IMR-90 (cell line): Measurements from ENCODE around the gene KRTAP6-3. TPM values are rescaled to one million over a fixed set of nuclear protein-coding genes. Genes with fewer than 3 reads are reported as not detected.

Experiments used
- ATAC-seq: fragments of 200-7000 bp; cut with Tn5 transposase; 2 replicates; pipeline ENCODE4 v1.9.1; 2020; ENCODE audit warnings: low read depth, mild to moderate bottlenecking, moderate library complexity
- BruUV-seq: library from RNA; stranded (reverse); fragments of 400-500 nt; replicated peaks from 2 replicates; lab custom pipeline; 2021; lab: Mats Ljungman, UMichigan
- CTCF ChIA-PET: fragments of 300-600 bp; formaldehyde crosslinking; extraction: SDS; loops from one replicate; lab custom pipeline; 2021; ENCODE audit warnings: antibody characterized with exemption; lab: Yijun Ruan, JAX
- POLR2A ChIA-PET: fragments of 300-600 bp; sonication (Branson Sonifier 250); formaldehyde crosslinking; loops from one replicate; lab custom pipeline; 2022; ENCODE audit warnings: antibody characterized with exemption; ENCODE audit not compliant: unreplicated experiment; lab: Charles Lee
- DNase-seq: peaks from one replicate; pipeline ENCODE4 v3.0.0; 2013
- H2AFZ ChIP-seq: replicated peaks from 2 replicates; pipeline ENCODE3; 2013; ENCODE audit warnings: low read length, mild to moderate bottlenecking; ENCODE audit not compliant: poor library complexity
- H2AK5ac ChIP-seq: 2 replicates; pipeline ENCODE4 v1.6.1; 2013; ENCODE audit warnings: low read depth, low read length, inconsistent platforms
- H2AK9ac ChIP-seq: replicated peaks from 2 replicates; pipeline ENCODE3; 2013; ENCODE audit warnings: mild to moderate bottlenecking, low read depth, low read length, moderate library complexity; ENCODE audit not compliant: poor library complexity
- H2BK120ac ChIP-seq: 2 replicates; pipeline ENCODE4 v1.6.1; 2013; ENCODE audit warnings: low read depth, low read length, inconsistent platforms
- H2BK15ac ChIP-seq: 3 replicates; pipeline ENCODE4 v1.6.1; 2013; ENCODE audit warnings: low read depth, low read length, inconsistent platforms
- H2BK20ac ChIP-seq: 2 replicates; pipeline ENCODE4 v1.6.1; 2013; ENCODE audit warnings: low read depth, mild to moderate bottlenecking, inconsistent platforms, low read length, moderate library complexity
- H2BK5ac ChIP-seq: 2 replicates; pipeline ENCODE4 v1.6.1; 2013; ENCODE audit warnings: mild to moderate bottlenecking, low read depth, low read length, inconsistent platforms; ENCODE audit not compliant: poor library complexity, severe bottlenecking
- H3K14ac ChIP-seq: replicated peaks from 2 replicates; pipeline ENCODE4 v1.6.1; 2013; ENCODE audit warnings: low read depth, low read length, inconsistent platforms
- H3K18ac ChIP-seq: 2 replicates; pipeline ENCODE4 v1.6.1; 2013; ENCODE audit warnings: low read depth, low read length, control low read depth
- H3K23ac ChIP-seq: 2 replicates; pipeline ENCODE4 v1.6.1; 2013; ENCODE audit warnings: low read depth, low read length, inconsistent platforms
- H3K27ac ChIP-seq: 2 replicates; pipeline ENCODE4 v1.5.1; 2013; ENCODE audit warnings: mild to moderate bottlenecking, control low read depth, low read length; ENCODE audit not compliant: insufficient read depth
- H3K27me3 ChIP-seq: 2 replicates; pipeline ENCODE4 v1.6.1; 2013; ENCODE audit warnings: low read length; ENCODE audit not compliant: control insufficient read depth, insufficient read depth
- H3K36me3 ChIP-seq: 2 replicates; pipeline ENCODE4 v1.6.1; 2013; ENCODE audit warnings: low read length, mixed read lengths; ENCODE audit not compliant: control insufficient read depth, insufficient read depth
- H3K4ac ChIP-seq: 2 replicates; pipeline ENCODE4 v1.6.1; 2013; ENCODE audit warnings: low read depth, low read length, inconsistent platforms
- H3K4me1 ChIP-seq: 2 replicates; pipeline ENCODE4 v1.6.1; 2013; ENCODE audit warnings: low read length, mixed read lengths; ENCODE audit not compliant: control insufficient read depth, insufficient read depth
- H3K4me2 ChIP-seq: 2 replicates; pipeline ENCODE4 v1.6.1; 2013; ENCODE audit warnings: low read depth, mild to moderate bottlenecking, control low read depth, low read length, moderate library complexity
- H3K4me3 ChIP-seq: 2 replicates; pipeline ENCODE4 v1.5.1; 2013; ENCODE audit warnings: low read depth, mild to moderate bottlenecking, control low read depth, low read length, moderate library complexity; ENCODE audit not compliant: insufficient read depth
- H3K56ac ChIP-seq: 2 replicates; pipeline ENCODE4 v1.6.1; 2013; ENCODE audit warnings: low read length, inconsistent platforms; ENCODE audit not compliant: insufficient read depth; ENCODE audit errors: extremely low read depth
- H3K79me1 ChIP-seq, 2 experiments: 2 replicates each; pipeline ENCODE4 v1.6.1; 2013; ENCODE audit warnings: low read length in 2 of 2, inconsistent platforms in 1 of 2, low read depth in 1 of 2
- H3K9ac ChIP-seq: 2 replicates; pipeline ENCODE4 v1.6.1; 2013; ENCODE audit warnings: low read depth, low read length, control low read depth
- H3K9me1 ChIP-seq: 2 replicates; pipeline ENCODE4 v1.6.1; 2013; ENCODE audit warnings: low read length, inconsistent platforms; ENCODE audit not compliant: insufficient read depth
- H3K9me3 ChIP-seq: 2 replicates; pipeline ENCODE4 v1.6.1; 2013; ENCODE audit warnings: low read length; ENCODE audit not compliant: control insufficient read depth, insufficient read depth
- H4K20me1 ChIP-seq: 2 replicates; pipeline ENCODE4 v1.6.1; 2013; ENCODE audit warnings: low read length, inconsistent platforms; ENCODE audit not compliant: insufficient read depth
- H4K5ac ChIP-seq: 2 replicates; pipeline ENCODE4 v1.6.1; 2013; ENCODE audit warnings: mild to moderate bottlenecking, low read depth, low read length, control low read depth
- H4K8ac ChIP-seq, 2 experiments: 2 replicates each; pipeline ENCODE4 v1.6.1; 2013; ENCODE audit warnings: low read depth in 2 of 2, low read length in 2 of 2, control low read depth in 1 of 2, inconsistent platforms in 1 of 2
- H4K91ac ChIP-seq: 2 replicates; pipeline ENCODE4 v1.6.1; 2013; ENCODE audit warnings: low read depth, low read length, inconsistent platforms; ENCODE audit not compliant: insufficient read depth
- CEBPB ChIP-seq: IDR thresholded peaks from 2 replicates; pipeline ENCODE4 v1.6.1; 2012; ENCODE audit warnings: low read depth, low read length, improper control_type of control experiment
- USF2 ChIP-seq: fragments of 150-350 bp; IDR thresholded peaks from 2 replicates; pipeline ENCODE4 v1.6.1; 2017; ENCODE audit warnings: mild to moderate bottlenecking, antibody characterized with exemption, low read length, low read depth
- WGBS, 2 experiments: methylation state at CpG; one replicate each; pipeline versions ENCODE4 v1.1.5 to v1.1.7; 2013; ENCODE audit warnings: missing lambda C conversion rate in 2 of 2; ENCODE audit not compliant: insufficient read length in 1 of 2; ENCODE audit errors: extremely low coverage in 2 of 2; 5-methylcytosine and 5-hydroxymethylcytosine counted together
- dilution Hi-C: fragments of 300-500 bp; cut with HindIII; formaldehyde crosslinking; loops from one replicate; pipeline ENCODE4 v1.14.3; 2018; ENCODE audit warnings: low sequenced_read_pairs; ENCODE audit not compliant: unreplicated experiment
- in situ Hi-C: fragments of 300-500 bp; cut with MboI; formaldehyde crosslinking; loops from 3 replicates; pipeline ENCODE4 v1.14.3; 2019; ENCODE audit warnings: low sequenced_read_pairs, inconsistent platforms, mixed read lengths
- intact Hi-C: fragments of 100-400 bp; cut with micrococcal nuclease; formaldehyde crosslinking; loops from 2 replicates; pipeline ENCODE4 v1.10.0; 2022
- polyA plus RNA-seq, 3 experiments: library from polyadenylated mRNA; depleted of rRNA; stranded (reverse); fragments of >200 nt; gene quantifications; 2 replicates each; pipeline ENCODE4 v1.2.3, GENCODE V29; 2012; ENCODE audit warnings: low replicate concordance in 1 of 3
- total RNA-seq: library from RNA; depleted of rRNA; stranded (reverse); fragments of >200 nt; gene quantifications from 2 replicates; pipeline ENCODE4 v1.2.3, GENCODE V29; 2012

Gene KRTAP6-3
- total and polyA plus RNA-seq, 2 of the 4 experiments (the other 2 are of a cell fraction), result not detected

- BruUV-seq, result no TSS peak
- H3K79me1 ChIP-seq, result no peaks in the 10 kb centered on the region
- H2AK5ac ChIP-seq, result no peak overlapping the region
- H2BK15ac ChIP-seq, result no peak overlapping the region
- no peak overlapping the region for H2AFZ ChIP-seq
- no peaks in the 10 kb centered on the region for H3K9me1 ChIP-seq
- no CpG with 5 or more reads among the region's 2 CpGs for WGBS, 2 experiments
- TF ChIP-seq CEBPB (peak; percentile 37; the same call in 1 of the 2 replicates), USF2 (no peak)
- H3K27me3 ChIP-seq, result no peaks in the 10 kb centered on the region
- H3K36me3 ChIP-seq, result no peaks in the 10 kb centered on the region
- no peak overlapping the region for H4K5ac ChIP-seq
- H3K9me3 ChIP-seq, result peaks cover 7% of the 10 kb centered on the region
- no peak overlapping the region for H2BK20ac ChIP-seq
- intact Hi-C loops (no loop called here), dilution Hi-C loops (no loop called here), in situ Hi-C loops (no loop called here)
- no peak overlapping the region for H3K4me2 ChIP-seq
- H3K56ac ChIP-seq, result no peak overlapping the region
- ATAC-seq, result no peak
- ChIA-PET POLR2A (no interaction called here), CTCF (no interaction called here)
- H3K4me1 ChIP-seq, result no peaks in the 10 kb centered on the region
- no peak overlapping the region for H3K23ac ChIP-seq
- no peak overlapping the region for H3K27ac ChIP-seq
- no peak overlapping the region for H3K4me3 ChIP-seq
- H4K8ac ChIP-seq, result no peak overlapping the region
- no peak overlapping the region for H3K14ac ChIP-seq
- H3K4ac ChIP-seq, result no peak overlapping the region
- H4K20me1 ChIP-seq, result no peaks in the 10 kb centered on the region
- H3K9ac ChIP-seq, result no peak overlapping the region
- DNase-seq, result no peak
- no peak overlapping the region for H3K18ac ChIP-seq
- H2AK9ac ChIP-seq, result no peak overlapping the region
- no peak overlapping the region for H2BK5ac ChIP-seq
- H4K91ac ChIP-seq, result no peak overlapping the region
- no peak overlapping the region for H2BK120ac ChIP-seq
Observed at GRCh38 chr21:30555095-30555494, 37.1 kb upstream of the KRTAP6-3 start.
